GM23248 (cell line): ENCODE data around the gene GRID2.

Experiments used
- EZH2 ChIP-seq: fragments of 200-600 bp; sonication (generic); IDR thresholded peaks from 2 replicates; pipeline ENCODE4 v1.6.1; 2018; ENCODE audit warnings: antibody characterized with exemption, mild to moderate bottlenecking; ENCODE audit not compliant: insufficient read depth, poor library complexity, severe bottlenecking
- EZH2phosphoT487 ChIP-seq: fragments of 200-600 bp; sonication (generic); IDR thresholded peaks from 2 replicates; pipeline ENCODE4 v1.6.1; 2018; ENCODE audit warnings: antibody characterized with exemption, moderate library complexity, mild to moderate bottlenecking, low read depth; ENCODE audit not compliant: insufficient read depth

- no peak for TF ChIP-seq EZH2
- TF ChIP-seq EZH2phosphoT487 = no peak
Observed at GRCh38 chr4:93809773-93810172, 1506.0 kb downstream of the GRID2 start.
